A549 (cell line): ENCODE measurements around the gene TNK1.

Source experiments
- POLR2A ChIP-seq: IDR thresholded peaks from 2 replicates; pipeline ENCODE4 v1.6.1; 2012; ENCODE audit warnings: mild to moderate bottlenecking, low read length
- SMC3 ChIP-seq: fragments of >200 bp; sonication (Bioruptor Twin); formaldehyde crosslinking; IDR thresholded peaks from 3 replicates; pipeline ENCODE4 v1.6.1; 2018; ENCODE audit warnings: inconsistent platforms
- TF ChIP-seq, protein P1 (sequence below): fragments of >200 bp; sonication (Bioruptor Twin); formaldehyde crosslinking; IDR thresholded peaks from 3 replicates; pipeline ENCODE4 v1.5.1; 2016
- TF ChIP-seq, protein P2 (sequence below): fragments of 150-350 bp; IDR thresholded peaks from 2 replicates; pipeline ENCODE4 v1.6.1; 2014; ENCODE audit warnings: low read depth, mild to moderate bottlenecking, low read length

DNA sequence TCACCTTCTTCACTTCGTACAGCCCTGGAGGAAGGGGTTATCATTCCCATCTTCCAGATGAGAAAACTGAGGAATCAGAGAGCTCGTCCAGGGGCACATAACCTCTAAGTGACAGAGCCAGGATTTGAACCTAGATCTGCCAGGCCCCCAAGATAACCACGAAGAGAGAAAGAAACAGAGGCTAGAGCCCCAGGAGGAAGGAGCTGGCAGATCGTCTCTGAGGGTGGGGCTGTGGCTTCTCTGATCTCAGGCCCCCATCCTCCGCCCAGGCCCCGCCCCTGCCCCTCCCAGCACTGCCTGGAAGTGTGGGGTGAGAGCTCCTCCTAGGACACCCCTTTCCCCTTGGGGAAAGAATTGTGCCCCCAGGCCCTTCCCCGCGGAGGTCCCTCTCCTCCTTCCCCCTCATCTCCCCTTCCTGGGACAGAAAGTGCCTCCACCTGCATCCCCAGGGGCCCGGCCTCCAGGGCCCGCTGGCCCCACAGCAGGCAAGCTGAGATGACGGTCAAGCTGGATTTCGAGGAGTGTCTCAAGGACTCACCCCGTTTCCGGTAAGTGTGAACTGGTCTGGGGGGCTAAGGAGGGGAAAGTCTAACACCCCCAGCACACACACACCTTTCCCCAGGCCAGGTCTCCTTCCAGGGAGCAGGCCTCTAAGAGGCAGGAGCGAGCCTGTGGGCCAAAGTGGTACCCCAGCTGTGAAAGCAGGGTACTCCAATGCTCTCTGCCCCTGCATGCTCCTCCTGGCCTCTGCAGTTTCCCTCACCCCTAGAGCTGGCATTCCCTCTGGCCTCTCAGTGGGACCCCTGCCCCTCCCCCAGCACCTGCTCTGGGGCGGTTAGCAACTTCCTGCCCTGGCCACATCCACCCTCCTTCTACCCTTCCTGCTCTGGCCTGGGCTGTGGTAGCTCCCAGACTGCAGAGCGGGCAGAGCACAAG is 44.4 kb upstream of the TNK1 start, which contains the start of gene ACAP1:
- TF ChIP-seq POLR2A (no peak), SMC3 (no peak)
- TF ChIP-seq, protein P1, sequence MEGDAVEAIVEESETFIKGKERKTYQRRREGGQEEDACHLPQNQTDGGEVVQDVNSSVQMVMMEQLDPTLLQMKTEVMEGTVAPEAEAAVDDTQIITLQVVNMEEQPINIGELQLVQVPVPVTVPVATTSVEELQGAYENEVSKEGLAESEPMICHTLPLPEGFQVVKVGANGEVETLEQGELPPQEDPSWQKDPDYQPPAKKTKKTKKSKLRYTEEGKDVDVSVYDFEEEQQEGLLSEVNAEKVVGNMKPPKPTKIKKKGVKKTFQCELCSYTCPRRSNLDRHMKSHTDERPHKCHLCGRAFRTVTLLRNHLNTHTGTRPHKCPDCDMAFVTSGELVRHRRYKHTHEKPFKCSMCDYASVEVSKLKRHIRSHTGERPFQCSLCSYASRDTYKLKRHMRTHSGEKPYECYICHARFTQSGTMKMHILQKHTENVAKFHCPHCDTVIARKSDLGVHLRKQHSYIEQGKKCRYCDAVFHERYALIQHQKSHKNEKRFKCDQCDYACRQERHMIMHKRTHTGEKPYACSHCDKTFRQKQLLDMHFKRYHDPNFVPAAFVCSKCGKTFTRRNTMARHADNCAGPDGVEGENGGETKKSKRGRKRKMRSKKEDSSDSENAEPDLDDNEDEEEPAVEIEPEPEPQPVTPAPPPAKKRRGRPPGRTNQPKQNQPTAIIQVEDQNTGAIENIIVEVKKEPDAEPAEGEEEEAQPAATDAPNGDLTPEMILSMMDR, result no peak
- TF ChIP-seq, protein P2, sequence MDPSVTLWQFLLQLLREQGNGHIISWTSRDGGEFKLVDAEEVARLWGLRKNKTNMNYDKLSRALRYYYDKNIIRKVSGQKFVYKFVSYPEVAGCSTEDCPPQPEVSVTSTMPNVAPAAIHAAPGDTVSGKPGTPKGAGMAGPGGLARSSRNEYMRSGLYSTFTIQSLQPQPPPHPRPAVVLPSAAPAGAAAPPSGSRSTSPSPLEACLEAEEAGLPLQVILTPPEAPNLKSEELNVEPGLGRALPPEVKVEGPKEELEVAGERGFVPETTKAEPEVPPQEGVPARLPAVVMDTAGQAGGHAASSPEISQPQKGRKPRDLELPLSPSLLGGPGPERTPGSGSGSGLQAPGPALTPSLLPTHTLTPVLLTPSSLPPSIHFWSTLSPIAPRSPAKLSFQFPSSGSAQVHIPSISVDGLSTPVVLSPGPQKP, result no peak
